Adrenal gland (tissue), 12 donors: Measurements from ENCODE around the gene MAEA. TPM values are rescaled to one million over a fixed set of nuclear protein-coding genes. Genes with fewer than 3 reads are reported as not detected.
A peak's percentile ranks its signal among the peaks of the same experiment; 100 is the strongest.

Source experiments
- DNase-seq, 7 donors: peaks; one replicate each; pipeline ENCODE4 v3.0.0-alpha.2; 2019 to 2020
- H3K27ac ChIP-seq, 5 donors: fragments of 200-600 bp; sonication (generic) in 4 of 5; 1 replicate in 3 of 5; 2 replicates in 2 of 5; pipeline versions ENCODE4 v1.5.1 to v1.8.0; 2016 to 2020; ENCODE audit warnings: mild to moderate bottlenecking in 1 of 5
- H3K27me3 ChIP-seq: fragments of 200-600 bp; 2 replicates; pipeline ENCODE4 v1.8.0; 2021
- H3K36me3 ChIP-seq, 2 donors: fragments of 200-600 bp; replicated peaks in 1 of 2; 1 replicate in 1 of 2; 2 replicates in 1 of 2; pipeline versions ENCODE4 v1.5.1 to v1.8.0; 2018 to 2022
- H3K4me1 ChIP-seq, 2 donors: fragments of 200-600 bp; replicated peaks in 1 of 2; 1 replicate in 1 of 2; 2 replicates in 1 of 2; pipeline versions ENCODE4 v1.5.1 to v1.8.0; 2018 to 2021
- H3K4me3 ChIP-seq, 4 donors: fragments of 200-600 bp; sonication (generic) in 3 of 4; one replicate each; pipeline ENCODE4 v1.5.1; 2016 to 2018
- H3K9me3 ChIP-seq, 3 donors: fragments of 200-600 bp; sonication (generic) in 1 of 3; replicated peaks in 1 of 3; 1 replicate in 2 of 3; 2 replicates in 1 of 3; pipeline versions ENCODE4 v1.5.1 to v1.8.0; 2016 to 2021
- POLR2A ChIP-seq, 2 donors: fragments of 450-650 bp; IDR thresholded peaks; one replicate each; pipeline ENCODE4 v1.6.1; 2017; ENCODE audit warnings: antibody characterized with exemption in 2 of 2, mild to moderate bottlenecking in 2 of 2, moderate library complexity in 1 of 2
- WGBS, 4 donors: extraction: QIAGEN DNeasy Blood & Tissue Kit in 2 of 4; methylation state at CpG; one replicate each; pipeline versions ENCODE4 v1.1.5 to v1.1.7; 2013 to 2017; 5-methylcytosine and 5-hydroxymethylcytosine counted together
- intact Hi-C, 2 donors: fragments of 100-400 bp; cut with DNase I; formaldehyde crosslinking; loops; one replicate each; pipeline versions ENCODE4 v1.14.1 to v1.15.0; 2022 to 2023
- polyA plus RNA-seq, 3 donors: library from polyadenylated mRNA; stranded (reverse); fragments of 200-250 nt in 2 of 3; fragments of 350-450 nt in 1 of 3; fragmentation: Illumina TruSeq in 1 of 3; extraction: RNeasy Lipid Tissue Mini Kit (QIAGEN cat#74804) in 1 of 3; gene quantifications; one replicate each; pipeline ENCODE4 v1.2.3, GENCODE V29; 2013 to 2014
- total RNA-seq, 9 donors: library from RNA; depleted of rRNA in 4 of 9; stranded (reverse); fragments of >200 nt in 4 of 9; fragments of 120-200 nt in 1 of 9; fragmentation: NEBNext Ultra II Directional in 1 of 9; extraction: Animal tissue kit (Norgen Biotek cat#: 25700) in 1 of 9; gene quantifications; one replicate each; pipeline versions ENCODE4 v1.1.0 to v1.2.4, GENCODE V29; 2013 to 2023
- TF ChIP-seq, protein P1 (sequence below), 6 experiments: fragments of 450-650 bp in 4 of 6; fragments of 200-600 bp in 2 of 6; sonication (generic) in 1 of 6; IDR thresholded peaks; 1 replicate in 5 of 6; 2 replicates in 1 of 6; pipeline versions ENCODE4 v1.5.1 to v1.8.0; 2016 to 2021; ENCODE audit warnings: antibody characterized with exemption in 6 of 6, mild to moderate bottlenecking in 2 of 6, moderate library complexity in 1 of 6
- donor health status: healthy with polysubstance abuse.
- donor health status: Bipolar disorder and iron deficiency.
- donor health status: DM: yes; HTN: yes; CAD: no.
- donor health status: DM: no; HTN: no; CAD: no.
- donor health status: DM: no; HTN: no; CAD: no.
- donor health status: DM: yes; HTN: yes; CAD: no.

MAEA gene
- total and polyA plus RNA-seq, 12 donors, result 35.6 to 103 (median 75.1) TPM

DNA sequence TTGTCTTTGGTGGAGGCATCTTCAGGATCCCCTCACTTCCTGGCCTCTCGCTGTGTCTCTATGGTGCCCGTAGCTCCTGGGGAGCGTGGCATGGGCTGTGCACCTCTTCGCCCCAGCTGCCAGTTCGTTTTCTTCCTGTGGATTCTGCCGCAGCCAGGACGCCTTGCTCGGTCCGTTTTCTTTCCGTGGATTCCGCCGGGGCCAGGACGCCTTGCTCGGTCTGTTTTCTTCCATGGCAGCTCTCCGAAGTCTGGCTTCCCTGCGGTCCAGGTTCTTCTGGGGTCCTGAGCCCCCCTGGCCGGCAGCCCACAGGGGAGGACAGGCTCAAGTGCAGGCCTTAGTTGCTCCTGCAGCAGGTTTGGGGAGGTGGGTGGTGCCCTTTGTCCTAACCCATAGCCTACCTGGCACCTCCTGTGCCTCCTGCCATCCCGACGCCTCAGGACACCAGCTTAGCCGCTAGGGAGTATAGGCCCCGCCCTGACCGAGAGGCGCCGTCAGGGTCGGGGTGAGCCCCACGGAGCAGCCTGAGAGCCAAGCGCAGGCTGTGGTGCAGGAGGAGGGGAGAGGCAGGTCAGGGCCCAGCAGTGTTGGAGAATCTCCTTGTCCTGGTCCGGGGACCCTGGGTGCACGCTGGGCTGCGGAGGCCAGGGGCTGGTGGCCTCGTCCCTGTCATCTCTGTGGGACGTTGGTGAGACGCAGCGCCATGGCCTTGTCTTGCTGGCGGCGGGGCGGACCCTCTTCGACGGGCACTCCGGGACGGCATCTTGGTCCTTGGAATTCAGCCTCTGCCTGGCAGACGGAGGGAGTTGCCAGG, 84.4 kb downstream of the MAEA start:
- H3K27ac ChIP-seq, result no peak overlapping the region
- no peaks in the 10 kb centered on the region for H3K27me3 ChIP-seq
- DNase-seq, result peak in 4 of 7 donors; percentile 1 to 13 (median 8)
- H3K36me3 ChIP-seq, result peaks cover 0 to 11% of the 10 kb centered on the region in 2 donors
- 92 to 97% (median 94%) methylated on average over 37 to 42 of the region's 42 CpGs for WGBS, 4 donors
- no peak overlapping the region for H3K4me3 ChIP-seq
- intact Hi-C loops, result no loop called here
- H3K4me1 ChIP-seq, result no peaks in the 10 kb centered on the region
- H3K9me3 ChIP-seq, result no peaks in the 10 kb centered on the region
- TF ChIP-seq, protein P1, sequence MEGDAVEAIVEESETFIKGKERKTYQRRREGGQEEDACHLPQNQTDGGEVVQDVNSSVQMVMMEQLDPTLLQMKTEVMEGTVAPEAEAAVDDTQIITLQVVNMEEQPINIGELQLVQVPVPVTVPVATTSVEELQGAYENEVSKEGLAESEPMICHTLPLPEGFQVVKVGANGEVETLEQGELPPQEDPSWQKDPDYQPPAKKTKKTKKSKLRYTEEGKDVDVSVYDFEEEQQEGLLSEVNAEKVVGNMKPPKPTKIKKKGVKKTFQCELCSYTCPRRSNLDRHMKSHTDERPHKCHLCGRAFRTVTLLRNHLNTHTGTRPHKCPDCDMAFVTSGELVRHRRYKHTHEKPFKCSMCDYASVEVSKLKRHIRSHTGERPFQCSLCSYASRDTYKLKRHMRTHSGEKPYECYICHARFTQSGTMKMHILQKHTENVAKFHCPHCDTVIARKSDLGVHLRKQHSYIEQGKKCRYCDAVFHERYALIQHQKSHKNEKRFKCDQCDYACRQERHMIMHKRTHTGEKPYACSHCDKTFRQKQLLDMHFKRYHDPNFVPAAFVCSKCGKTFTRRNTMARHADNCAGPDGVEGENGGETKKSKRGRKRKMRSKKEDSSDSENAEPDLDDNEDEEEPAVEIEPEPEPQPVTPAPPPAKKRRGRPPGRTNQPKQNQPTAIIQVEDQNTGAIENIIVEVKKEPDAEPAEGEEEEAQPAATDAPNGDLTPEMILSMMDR (IDR thresholded peaks at IDR 0.05), result no peak
- TF ChIP-seq POLR2A (IDR thresholded peaks at IDR 0.05), result no peak

DNA sequence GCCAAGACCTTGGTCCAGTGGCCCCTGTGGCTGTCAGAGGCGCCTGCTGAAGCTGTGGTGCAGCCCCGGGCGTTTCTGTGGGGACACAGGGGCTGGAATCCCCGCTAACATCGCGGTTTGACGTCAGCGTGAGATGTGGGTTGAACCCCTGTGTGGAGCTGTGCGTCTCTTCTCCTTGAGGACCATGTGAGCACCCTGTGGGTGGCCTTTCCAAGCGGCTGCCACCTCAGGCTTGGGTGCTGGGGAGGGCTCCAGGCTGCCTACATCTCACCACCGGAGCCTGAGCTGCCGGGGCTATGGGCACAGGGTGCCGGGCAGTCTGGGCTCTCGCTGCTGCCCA, 85.0 kb downstream of the MAEA start:
- 93 to 100% (median 94%) methylated on average over 7 to 14 of the region's 14 CpGs for WGBS, 4 donors
- no peak overlapping the region for H3K27ac ChIP-seq
- TF ChIP-seq, protein P1 (IDR thresholded peaks at IDR 0.05), result no peak
- TF ChIP-seq POLR2A (IDR thresholded peaks at IDR 0.05), result no peak
- DNase-seq, result peak in 1 of 7 donors; percentile 3
- H3K4me1 ChIP-seq, result no peaks in the 10 kb centered on the region
- no peak overlapping the region for H3K4me3 ChIP-seq
- no peaks in the 10 kb centered on the region for H3K9me3 ChIP-seq
- H3K36me3 ChIP-seq, result peaks cover 0 to 11% of the 10 kb centered on the region in 2 donors
- H3K27me3 ChIP-seq, result no peaks in the 10 kb centered on the region
- intact Hi-C loops, result no loop called here

DNA sequence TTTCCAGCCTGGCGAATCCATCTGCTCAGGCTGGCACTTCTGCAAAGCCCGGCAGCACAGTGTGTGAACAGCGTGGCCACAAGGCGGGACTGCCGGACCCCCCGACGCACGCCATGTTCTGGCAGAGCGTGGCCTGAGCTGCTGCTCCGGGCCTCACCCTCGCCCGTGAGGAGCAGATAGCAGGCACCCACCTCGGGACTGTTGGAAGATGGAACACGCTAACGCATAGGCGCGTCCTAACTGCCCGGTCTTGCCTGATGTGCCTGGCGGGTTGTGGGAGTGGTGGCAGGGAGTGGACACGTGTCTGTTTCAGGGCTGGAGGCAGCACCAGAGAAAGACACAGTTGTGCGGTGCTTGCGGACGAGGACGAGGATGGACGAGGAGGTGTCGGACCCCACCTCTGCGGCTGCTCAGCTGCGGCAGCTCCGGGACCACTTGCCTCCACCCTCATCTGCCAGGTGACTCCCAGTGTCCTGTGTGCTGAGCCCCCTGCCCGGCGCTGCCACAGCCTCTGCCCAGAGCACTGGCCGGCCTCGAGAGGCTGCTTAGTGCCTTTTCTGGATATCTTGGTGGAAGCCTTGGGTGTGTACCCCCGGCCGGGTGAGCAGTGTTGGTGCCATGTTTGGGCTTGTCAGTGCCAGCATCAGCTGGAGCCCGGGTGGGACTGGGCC, 85.5 kb downstream of the MAEA start:
- TF ChIP-seq POLR2A (IDR thresholded peaks at IDR 0.05), result no peak
- intact Hi-C loops, result no loop called here
- WGBS, 4 donors, result 90 to 97% (median 94%) methylated on average over 20 to 36 of the region's 36 CpGs
- peak in 3 of 7 donors; percentile 3 to 9 (median 8) for DNase-seq
- H3K4me3 ChIP-seq, result no peak overlapping the region
- H3K27me3 ChIP-seq, result no peaks in the 10 kb centered on the region
- no peaks in the 10 kb centered on the region for H3K9me3 ChIP-seq
- H3K36me3 ChIP-seq, result peaks cover 0 to 11% of the 10 kb centered on the region in 2 donors
- H3K27ac ChIP-seq, result no peak overlapping the region
- no peaks in the 10 kb centered on the region for H3K4me1 ChIP-seq

DNA sequence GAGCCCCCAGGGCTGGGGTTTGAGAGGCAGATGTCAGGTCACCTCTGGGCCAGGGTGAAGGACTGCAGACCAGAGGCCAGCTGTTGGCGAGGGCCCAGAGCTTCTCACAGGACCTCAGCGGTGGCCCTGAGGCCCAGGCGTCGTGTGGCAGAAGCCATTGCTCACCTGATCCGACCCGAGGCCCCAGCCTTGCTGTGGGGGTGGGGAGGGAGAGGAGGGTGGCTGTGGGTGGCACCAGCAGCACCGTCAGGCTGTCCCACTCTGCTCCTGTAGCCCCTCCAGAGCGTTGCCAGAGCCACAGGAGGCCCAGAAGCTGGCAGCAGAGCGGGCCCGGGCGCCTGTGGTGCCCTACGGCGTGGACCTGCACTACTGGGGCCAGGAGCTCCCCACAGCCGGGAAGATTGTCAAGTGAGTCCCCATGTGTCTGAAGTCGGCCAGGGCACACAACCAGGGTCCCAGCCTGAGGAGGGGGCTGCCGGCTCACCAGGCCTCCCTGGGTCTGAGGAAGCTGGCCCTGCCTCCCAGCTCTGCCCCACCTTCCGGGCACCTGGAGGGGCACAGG, 86.2 kb downstream of the MAEA start:
- intact Hi-C loops, result no loop called here
- no peak for TF ChIP-seq POLR2A (IDR thresholded peaks at IDR 0.05)
- TF ChIP-seq, protein P1 (IDR thresholded peaks at IDR 0.05), result no peak
- DNase-seq, result peak in 3 of 7 donors; percentile 3 to 9 (median 8)
- H3K4me1 ChIP-seq, result no peaks in the 10 kb centered on the region
- no peak overlapping the region for H3K27ac ChIP-seq
- H3K9me3 ChIP-seq, result no peaks in the 10 kb centered on the region
- no peaks in the 10 kb centered on the region for H3K27me3 ChIP-seq
- 85 to 93% (median 87%) methylated on average over 3 to 17 of the region's 17 CpGs for WGBS, 4 donors
- H3K4me3 ChIP-seq, result no peak overlapping the region
- peaks cover 0 to 11% of the 10 kb centered on the region in 2 donors for H3K36me3 ChIP-seq
